NCI-H510A (cell line): ENCODE results near the gene TRIM29.
"Not testable (repeated sequence)": the region's sequence is repeated elsewhere in the genome, so short reads cannot be mapped to it uniquely, and the experiment has no call there.

Experiments used
- DNase-seq: peaks from one replicate; lab custom pipeline; 2025; lab: John Stamatoyannopoulos, UW

Gene TRIM29

DNA sequence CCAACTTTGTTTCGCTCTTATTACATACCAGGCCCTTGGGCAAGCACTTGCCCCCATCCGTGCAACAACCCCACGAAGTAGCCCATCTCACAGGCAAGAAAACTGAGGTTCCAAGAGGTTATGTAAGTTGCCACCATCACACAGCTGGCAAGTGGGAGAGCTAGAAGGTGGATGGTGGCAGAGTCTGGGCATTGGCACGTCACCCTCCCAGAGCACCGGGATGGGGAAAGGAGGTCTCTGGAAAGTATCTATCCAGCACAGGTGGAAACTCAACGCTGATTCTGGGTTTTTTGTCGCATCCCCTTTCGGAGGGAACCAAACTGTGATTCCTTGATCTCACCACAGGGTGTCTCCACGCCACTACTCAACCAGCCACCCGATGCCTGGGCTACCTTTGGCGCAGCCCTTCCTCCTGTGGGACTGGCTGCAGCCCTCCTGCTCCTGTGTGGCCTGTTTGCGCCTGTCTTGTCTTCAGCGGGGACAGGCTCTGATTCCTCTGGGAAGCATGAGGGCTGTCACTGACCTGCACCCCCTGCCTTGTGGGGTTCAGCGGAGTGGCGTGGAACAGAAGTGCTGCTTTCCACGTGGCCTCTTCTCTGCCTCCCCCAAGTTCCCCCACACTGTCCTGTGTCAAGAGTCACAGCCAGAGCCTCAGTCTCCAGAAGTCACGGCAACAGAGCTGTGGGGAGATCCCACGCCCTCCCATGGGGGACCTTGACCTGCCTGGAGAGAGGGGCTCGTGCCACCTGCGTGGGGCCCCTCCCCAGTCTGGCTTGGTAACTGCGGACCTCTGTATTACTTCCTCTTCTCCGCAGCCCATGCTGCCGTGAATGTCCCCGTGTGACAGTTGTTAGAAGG lies 34.4 kb upstream of the TRIM29 start:
- no peak for DNase-seq

DNA sequence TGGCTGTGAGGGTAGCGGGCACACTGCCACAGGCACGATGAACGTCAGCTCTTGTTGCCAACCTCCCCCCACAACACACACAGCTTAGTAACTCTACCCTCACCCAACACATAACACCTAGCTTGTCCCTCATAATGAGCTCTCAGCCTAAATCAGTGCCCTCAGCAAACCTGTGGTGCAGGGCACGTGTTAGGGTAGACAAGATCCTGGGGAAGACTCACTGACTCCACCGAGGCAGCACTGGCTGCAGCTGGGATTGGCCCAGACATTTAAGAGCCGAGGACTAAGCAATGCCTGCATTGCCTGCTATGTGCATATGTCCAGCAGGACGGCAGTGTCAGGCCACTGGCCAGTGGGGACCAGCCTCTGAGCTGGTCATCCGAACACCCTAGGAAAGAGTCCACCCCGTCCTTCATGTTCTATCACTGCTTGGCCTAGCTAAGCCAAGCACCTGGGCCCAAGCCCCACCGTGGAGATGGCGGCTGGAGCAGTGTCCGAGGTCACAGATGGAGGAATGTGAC lies 32.9 kb upstream of the TRIM29 start:
- DNase-seq, result no peak

DNA sequence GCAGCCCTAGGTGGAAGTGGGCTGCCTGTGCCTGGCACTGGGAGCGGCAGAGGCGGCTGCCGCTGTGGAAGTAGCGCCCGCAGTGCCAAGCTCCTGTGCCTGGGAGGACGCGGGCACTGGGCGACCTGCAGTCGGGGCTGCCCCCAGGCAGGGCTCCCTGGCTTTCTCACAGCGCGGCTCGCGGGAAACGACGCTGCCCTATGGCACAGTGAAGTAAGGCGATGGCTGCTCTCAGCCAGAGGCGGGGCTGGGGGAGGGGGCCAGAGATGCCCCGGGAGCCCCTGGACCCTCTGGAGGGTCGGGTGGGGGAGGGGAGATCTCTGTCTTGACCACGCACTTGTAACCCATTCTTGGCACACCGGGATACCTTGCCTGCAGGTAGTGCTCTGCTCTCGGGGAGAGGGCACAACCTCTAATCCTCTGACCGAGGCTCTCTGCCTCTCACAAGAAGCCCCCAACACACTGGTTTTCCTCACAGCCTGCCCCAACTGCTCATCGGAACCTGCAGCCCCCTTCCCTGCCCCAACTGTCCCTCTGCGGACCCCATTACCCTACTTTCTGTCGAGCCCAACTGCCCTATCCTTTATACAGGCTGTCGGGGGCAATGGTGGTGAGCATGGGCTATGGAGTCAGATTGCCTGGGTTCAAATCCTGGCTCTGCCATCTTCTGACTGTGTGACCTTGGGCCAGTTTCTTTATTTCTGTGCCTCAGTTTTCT lies 32.2 kb upstream of the TRIM29 start:
- no peak for DNase-seq

DNA sequence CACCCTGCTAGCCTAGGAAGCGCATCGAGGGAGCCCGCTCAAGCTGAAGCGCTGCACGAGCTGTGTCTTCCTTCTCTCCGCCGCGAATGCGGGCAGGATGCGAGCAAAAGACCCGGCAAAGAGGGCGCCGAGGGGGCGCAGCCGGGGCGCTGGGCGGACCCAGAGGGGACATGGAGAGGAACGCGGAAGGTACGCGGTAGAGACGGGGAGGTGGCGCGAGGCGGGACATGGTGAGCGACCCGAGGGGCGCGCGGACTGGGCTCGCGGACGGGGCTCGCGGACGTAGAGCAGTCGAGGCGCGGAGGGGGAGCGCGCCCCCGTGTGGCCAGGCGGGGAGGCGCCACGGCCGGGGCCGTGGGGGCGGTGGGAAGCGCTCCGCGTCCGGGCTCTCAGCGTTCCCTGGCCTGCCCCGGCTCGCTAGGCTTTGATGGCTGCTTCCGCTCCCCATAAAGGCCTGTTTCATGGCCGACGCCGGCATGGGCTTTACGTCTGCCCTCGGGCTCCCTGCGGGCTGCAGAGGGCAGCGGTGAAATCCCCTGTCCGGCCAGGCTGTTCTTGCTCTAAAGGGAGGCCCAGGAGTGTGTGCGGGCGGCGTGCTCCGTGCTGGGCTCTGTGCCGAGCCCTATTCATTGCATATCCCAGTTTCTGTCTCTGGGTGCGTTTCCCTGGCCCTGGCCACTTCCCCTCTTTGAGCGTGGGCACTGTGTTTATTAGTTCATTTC lies 31.2 kb upstream of the TRIM29 start:
- peak; percentile 20 for DNase-seq

DNA sequence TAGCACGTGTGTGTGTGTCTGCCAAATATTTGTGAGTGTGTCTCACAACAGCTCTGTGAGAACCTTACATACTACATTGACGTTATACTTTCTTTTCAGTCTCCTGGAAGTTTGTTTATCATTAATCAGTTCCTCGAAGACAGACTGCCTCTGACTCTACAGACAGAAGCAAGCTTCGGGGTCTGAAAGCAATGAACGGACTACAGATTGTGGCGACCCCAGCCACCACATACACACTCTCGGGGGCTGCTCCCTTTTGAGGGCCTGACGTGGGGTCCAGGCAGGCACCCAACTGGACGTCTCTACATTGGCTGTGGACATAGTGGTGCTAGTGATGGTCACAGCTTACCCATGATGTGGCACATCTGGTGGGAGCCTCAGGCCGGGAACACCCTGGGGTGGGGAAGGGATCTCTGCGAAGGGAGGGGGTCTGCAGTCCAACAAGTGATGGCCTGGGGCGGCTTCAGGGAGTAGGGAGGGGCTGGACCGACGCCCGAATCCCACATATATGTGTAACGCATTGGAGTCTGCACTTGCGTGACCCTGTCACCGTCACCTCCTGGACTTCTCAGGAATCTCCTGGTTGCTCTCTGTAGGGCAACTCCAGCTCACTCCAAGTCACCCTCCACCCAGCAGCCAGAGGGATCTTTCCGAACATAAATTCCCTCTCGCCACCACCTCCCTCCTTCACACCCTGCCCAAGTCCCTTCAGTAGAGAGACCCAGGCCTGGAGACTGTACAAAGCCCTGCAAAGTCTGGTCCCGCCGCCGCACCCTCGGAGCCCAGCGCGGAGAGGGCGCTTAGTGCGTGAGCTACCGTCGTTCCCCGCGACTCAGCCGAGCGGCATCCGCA lies 30.4 kb upstream of the TRIM29 start:
- no peak for DNase-seq

DNA sequence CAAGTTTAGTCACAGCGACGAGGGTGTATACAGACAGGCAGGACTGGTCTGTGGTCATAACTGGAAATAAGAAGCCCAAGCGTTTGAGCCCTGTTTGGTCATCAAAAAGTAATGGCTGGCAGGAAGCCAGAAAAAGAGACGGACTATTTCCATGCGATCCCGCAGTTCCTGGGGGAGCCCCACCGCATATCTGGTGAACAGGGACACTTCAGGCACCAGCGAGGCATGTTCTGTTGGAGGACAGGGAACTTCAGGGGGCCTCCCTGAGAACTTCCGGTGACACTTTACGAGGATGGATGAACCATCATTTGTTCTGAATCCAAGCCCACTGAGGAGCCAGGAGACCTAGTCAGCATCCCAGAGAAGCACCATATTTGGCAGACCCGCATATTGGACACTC lies 29.7 kb upstream of the TRIM29 start:
- no peak for DNase-seq

DNA sequence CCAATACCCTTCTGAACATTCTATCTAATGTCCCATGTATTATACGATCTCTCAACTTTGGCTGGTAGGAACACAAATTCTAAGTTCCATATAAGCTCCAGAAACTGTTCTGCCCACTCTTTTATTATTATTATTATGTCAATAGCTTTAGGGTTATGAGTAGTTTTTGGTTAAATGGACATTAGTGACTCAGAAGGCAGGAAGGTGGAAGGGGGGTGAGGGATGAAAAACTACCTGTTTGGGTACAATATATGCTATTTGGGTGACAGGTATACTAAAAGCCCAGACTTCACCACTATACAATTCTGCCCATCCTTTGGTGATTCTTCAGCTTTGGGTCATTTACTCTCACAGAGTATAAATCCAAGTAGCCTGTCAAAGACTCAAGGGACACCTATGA lies 22.5 kb upstream of the TRIM29 start:
- DNase-seq, result no peak

DNA sequence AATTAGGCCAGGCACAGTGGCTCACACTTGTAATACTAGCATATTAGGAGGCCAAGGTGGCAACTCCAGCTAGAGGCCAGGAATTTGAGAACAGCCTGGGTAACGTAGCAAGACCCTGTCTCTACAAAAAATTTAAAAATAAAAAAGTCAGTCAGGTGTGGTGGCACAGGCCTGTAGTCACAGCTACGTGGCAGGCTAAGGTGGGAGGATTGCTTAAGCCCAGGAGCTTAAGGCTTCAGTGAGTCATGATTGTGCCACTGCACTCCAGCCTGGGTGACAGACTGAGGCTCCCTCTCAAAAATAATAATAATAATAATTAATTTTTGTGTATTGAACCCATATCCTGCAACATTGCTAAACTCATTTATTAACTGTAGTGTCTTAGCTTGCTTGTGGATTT lies 15.3 kb upstream of the TRIM29 start:
- DNase-seq, result no peak

DNA sequence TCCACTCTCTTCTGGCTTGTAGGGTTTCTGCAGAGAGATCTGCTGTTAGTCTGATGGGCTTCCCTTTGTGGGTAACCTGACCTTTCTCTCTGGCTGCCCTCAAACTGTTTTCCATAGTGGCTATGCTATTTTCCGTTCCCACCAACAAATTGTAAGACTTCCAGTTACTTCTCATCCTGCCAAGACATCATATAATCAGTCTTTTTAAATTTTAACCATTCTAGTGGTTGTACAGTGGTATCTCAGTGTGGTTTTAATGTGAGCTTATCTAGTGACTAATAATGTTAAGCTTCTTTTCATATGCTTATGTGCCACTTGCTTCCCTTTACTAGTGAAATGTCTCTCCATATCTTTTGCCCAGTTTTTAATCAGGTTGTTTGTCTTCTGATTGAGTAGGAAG lies 13.6 kb upstream of the TRIM29 start:
- no peak for DNase-seq

DNA sequence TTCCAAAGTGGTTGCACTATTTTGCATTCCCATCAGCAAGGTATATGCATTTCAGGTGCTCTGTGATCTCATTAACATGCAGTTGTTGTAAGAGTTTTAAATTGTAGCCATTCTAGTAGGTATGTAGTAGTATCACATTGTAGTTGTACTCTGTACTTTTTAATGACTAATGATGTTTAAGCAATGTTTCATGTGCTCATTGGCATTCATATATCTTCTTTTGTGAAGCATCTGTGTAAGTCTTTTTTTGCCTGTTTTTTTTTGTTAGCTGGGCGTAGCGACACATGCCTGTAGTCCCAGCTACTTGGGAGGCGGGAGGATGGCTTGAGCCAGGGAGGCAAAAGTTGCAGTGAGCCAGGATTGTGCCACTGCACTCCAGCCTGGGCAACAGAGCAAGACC lies 11.3 kb upstream of the TRIM29 start:
- no peak for DNase-seq

DNA sequence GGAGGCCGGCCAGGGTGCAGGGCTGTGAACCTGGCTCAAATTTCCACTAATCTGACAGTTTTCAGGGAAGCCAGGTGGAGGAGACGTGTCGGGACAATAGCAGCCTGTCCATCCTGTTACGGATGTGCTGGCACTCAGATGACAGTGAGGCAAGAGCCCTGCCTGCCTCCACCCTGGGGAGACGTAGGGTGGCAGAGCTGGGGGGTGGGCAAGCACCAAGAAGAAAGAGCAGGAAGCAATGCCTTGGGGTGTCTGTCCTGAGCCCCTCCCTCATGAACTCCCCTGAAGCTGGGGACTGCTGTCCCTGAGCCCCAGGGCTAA lies 10.0 kb upstream of the TRIM29 start:
- no peak for DNase-seq

DNA sequence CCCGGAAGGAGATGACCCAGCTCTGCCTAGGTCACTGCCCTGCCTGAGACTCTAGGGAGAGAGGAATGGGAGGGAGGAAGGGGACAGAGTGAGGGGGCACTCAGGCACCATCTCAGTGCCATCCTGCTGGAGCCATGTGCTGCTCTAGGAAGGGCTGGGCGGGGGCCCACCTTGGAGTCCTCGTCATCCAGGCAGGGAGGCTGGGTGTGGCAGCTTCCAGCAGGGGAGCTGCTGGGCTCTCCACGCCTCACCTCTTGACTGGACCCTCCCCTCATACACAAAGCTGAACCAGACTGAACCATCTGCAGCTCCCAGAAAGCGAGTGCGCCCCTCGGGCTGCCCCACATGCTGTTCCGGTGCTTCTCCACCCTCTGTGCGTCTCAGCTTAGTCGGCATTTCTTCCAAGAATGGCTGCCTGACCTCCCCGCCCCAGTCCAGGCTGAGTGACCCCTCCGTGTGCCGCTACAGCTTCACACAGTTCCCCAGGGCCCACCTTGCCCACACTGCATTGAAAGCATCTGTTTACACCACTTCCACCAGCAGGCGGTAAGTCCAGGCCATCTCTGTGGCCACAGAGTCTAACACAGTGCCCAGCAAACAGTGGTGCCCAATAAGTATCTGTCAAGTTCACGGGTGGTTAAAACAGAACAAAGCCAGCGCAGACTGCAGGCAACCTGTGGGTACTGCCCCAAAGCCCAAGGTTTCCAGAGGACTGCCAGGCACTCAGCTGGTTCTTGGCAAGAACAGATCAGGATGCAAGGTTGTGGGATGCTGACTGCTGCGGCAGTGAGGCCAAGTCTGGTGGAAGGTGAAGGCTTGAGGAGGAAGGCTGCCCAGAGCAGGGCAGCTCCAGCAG lies 9.4 kb upstream of the TRIM29 start:
- no peak for DNase-seq

DNA sequence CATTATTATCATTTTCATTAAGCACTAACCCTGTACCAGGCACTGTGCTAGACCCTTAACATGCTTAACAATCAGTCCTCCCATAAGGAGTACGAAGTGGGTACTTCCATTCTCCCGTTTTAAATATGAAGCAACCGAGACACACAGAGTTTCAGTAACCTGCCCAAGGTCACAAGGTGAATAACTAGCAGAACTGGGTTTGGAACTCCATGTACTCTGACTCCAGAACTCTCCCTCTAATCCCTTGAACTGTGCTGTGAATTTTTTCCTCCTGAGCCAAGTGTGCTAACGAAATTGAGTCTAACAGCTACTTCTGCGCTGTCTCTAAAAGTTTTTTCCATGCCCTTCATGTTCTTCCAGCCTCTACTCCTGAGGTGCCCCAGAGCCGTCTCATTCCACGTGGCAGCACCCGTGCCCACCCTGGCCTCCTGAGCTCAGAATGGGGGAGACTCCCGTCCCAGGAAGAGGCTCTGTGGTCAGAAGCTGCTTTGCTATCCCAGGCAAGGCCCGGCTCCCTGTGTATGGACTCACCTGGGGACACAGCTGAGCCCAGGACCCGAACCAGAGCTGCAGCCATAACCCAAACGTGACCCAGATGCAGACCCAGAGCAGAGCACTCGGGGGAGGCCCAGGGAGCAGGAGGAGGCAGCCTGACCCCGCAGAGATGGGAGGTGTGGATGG lies 8.6 kb upstream of the TRIM29 start:
- no peak for DNase-seq

DNA sequence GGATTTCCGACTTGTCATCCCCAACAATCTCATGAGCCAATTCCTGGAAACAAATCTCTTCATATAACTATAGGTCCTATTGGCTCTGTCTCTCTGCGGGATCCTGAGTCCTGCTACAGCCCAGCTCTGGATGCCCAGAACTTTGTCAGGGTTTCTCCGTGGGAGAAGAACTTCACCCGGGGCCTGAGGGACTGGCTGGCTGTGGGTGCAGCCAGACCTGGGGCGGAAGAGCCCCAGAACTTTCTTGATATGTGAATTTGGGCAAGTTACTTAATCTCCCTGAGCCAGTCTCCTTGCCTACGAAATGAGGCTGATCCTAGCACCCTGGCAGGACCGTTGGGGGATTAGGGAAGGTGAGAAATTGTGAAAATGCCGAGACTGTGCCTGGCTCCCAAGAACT lies 6.6 kb upstream of the TRIM29 start:
- DNase-seq, result no peak

DNA sequence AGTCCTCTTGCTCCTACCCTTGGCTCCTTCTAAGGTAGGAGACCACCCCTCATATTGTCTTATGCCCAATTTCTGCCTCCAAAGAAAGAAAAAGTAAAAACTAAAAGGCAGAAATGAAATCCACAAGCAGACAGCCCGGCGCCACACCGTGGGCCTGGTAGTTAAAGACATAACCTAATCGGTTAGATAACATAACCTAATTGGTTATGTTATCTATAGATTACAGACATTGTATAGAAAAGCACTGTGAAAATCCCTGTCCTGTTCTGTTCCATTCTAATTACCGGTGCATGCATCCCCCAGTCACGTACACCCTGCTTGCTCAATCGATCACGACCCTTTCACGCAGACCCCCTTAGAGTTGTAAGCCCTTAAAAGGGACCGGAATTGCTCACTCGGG lies 5.6 kb upstream of the TRIM29 start:
- not testable (repeated sequence) for DNase-seq

DNA sequence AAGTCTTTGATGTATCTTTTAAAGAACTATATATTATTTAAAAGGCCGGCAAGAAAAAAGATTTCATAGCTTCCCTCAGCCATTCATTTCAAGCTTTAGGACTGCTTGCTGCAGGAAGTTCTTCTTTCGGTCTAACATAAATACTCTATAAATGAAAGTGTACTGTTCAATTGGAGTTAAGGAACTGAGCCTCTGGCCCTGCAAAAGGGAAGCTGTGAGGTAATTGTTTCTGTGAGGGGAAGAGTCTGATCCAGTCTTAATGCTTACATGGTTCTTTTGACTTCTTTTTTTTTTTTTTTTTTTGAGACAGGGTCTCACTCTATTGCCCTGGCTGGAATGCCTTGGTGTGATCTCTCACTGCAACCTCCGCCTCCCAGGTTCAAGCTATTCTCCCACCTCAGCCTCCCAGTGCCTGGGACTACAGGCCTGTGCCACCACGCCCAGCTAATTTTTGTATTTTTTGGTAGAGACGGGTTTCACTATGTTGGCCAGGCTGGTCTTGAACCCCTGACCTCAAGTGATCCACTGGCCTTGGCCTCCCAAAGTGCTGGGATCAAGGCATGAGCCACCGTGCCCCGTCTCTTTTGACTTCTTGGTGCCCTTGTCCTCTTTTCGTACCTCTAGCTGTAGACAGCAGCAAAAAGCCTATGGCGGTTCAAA lies 4.7 kb upstream of the TRIM29 start:
- DNase-seq, result no peak

DNA sequence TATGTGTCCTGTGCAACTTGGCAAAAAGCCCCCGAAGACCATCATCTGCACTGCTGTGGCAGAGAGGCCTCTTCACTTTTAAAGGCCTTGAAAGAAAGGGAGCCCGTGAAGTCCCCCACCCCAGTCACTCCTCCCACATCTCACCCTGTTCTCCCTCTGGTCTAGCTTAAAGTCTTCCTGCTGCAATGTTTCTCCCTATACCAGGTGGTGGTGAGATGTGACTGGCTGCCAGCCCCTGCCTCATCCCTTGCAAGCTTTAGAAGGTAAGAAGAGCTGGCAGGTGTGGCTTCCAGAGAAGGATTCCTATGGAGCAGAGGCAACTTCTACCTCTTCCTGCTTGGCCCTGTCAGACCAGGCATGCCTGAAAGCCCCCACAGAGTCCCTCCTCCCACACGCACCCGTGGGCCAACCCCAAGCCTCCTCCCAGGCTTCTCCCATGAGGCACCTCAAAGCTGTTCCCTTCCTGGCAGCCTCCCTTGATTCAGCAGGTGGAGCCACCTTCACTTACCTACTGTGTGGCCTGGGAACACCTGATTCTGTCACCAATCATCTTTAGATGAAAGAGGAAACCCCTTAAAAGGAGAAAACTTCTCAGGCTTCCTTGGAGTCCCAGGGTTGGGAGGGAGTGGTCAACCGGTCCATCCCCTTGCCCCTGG lies 4.0 kb upstream of the TRIM29 start:
- DNase-seq, result no peak

DNA sequence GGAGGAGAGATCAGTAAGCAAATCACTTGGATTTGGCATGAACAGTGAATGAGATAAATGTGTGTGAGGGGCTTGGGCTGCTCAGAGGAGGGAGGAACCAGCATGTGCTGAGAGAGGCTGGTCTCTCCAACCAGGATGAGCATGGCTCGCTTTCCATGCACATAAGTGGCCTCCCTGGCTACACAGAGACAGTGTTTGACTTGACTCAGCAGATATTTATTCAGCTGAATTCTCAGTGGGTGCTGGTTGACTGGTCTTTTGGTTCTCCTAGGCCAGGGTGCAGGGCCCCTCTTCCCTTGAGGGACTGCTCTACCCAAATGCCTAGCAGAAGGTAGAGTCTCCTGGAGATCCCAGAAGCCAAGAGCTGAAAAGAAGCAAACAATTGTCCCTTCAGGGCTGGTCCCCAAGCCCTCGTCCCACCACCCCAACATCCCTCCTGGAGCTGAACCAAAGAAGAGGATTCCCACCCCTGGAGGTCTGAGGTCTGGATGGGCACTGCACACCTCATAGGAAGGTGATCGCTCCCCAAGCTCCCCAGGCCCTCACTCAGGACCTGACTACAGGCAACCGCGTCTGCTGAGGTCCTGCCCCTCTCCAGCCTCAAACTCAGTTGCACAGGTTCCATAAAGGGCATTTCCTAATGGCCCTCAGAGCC lies 3.3 kb upstream of the TRIM29 start:
- no peak for DNase-seq
